T-helper 1 cell treated with Interleukin-12 subunit alpha and Interleukin-12 subunit beta and Interleukin-4 antibody, amounts not matched to agents 30 ng/mL and 1 ng/mL, for 36 hours (primary cell): ENCODE measurements around the gene ATXN8OS. TPM values are rescaled to one million over a fixed set of nuclear protein-coding genes. Genes with fewer than 3 reads are reported as not detected.

Experiments used
- total RNA-seq: library from RNA; stranded (reverse); gene quantifications from 2 replicates; pipeline ENCODE4 v1.2.3, GENCODE V29; 2022

Gene ATXN8OS
- total RNA-seq, 1 donor from 2014 or later: not detected

Other genes starting within 250 kb of the ATXN8OS start
- gene KLHL1, start 626 bp downstream of the ATXN8OS start, total RNA-seq: not detected in 2 replicates